ENCODE results near the gene SHC2. TPM values are rescaled to one million over a fixed set of nuclear protein-coding genes. Genes with fewer than 3 reads are reported as not detected.

Gene SHC2
- polyA plus RNA-seq, 1 donor (not counting 4 experiments of a cell fraction or from before 2014, with no cell fraction given) = 2.5 TPM

DNA sequence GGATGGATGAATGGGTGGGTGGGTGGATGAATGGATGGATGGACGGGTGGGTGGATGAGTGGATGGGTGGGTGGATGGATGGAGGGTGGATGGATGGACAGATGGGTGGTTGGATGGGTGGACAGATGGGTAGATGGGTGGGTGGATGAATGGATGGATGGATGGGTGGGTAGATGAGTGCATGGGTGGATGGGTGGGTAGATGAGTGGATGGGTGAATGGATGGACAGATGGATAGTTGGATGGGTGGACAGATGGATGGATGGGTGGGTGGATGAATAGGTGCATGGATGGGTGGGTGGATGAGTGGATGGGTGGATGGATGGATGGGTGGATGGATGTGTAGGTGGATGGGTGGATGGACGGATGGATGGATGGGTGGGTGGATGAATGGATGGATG, 17.8 kb downstream of the SHC2 start:
- Histone ChIP-seq H3K4me3 (ENCODE audit: control insufficient read depth in 2 of 3, extremely low read depth in 1 of 3, insufficient read depth in 2 of 3, low read depth in 1 of 3, low read length in 3 of 3) (no peak overlapping the region), H3K4me1 (ENCODE audit: control insufficient read depth, extremely low read depth, insufficient read depth, low read length) (no peaks in the 10 kb centered on the region), H3K27ac (ENCODE audit: control insufficient read depth, insufficient read depth, low read length) (no peak overlapping the region), H3K4me2 (ENCODE audit: control insufficient read depth, extremely low read depth, insufficient read depth, low read depth, low read length) (no peak overlapping the region), H3K9ac (ENCODE audit: control insufficient read depth, extremely low read depth, insufficient read depth, low read length) (no peak overlapping the region), H4K20me1 (ENCODE audit: control insufficient read depth, extremely low read depth, insufficient read depth, low read length) (no peaks in the 10 kb centered on the region), H3K9me1 (ENCODE audit: control insufficient read depth, extremely low read depth, insufficient read depth, low read length) (no peaks in the 10 kb centered on the region), H3K27me3 (ENCODE audit: control insufficient read depth, extremely low read depth, insufficient read depth, low read length) (no peaks in the 10 kb centered on the region), H2AFZ (ENCODE audit: control insufficient read depth, low read length) (no peak overlapping the region), H3K79me2 (ENCODE audit: control insufficient read depth, insufficient read depth, low read length) (no peaks in the 10 kb centered on the region), H3K9me3 (ENCODE audit: control insufficient read depth, low read depth, low read length) (peaks cover 7% of the 10 kb centered on the region), H3K36me3 (ENCODE audit: control insufficient read depth in 2 of 2, extremely low read depth in 1 of 2, insufficient read depth in 2 of 2, low read length in 2 of 2) (no peaks in the 10 kb centered on the region)
- dilution Hi-C loops (cut with MboI; ENCODE audit: extremely low pct_ligation_motif_present, low sequenced_read_pairs) = no loop called here
- no peak for FAIRE-seq
- DNase-seq (ENCODE audit: low read depth, low spot score) = no peak
- TF ChIP-seq EZH2 (IDR thresholded peaks at IDR 0.05; ENCODE audit: low read length) = no peak
- TF ChIP-seq, protein P1, sequence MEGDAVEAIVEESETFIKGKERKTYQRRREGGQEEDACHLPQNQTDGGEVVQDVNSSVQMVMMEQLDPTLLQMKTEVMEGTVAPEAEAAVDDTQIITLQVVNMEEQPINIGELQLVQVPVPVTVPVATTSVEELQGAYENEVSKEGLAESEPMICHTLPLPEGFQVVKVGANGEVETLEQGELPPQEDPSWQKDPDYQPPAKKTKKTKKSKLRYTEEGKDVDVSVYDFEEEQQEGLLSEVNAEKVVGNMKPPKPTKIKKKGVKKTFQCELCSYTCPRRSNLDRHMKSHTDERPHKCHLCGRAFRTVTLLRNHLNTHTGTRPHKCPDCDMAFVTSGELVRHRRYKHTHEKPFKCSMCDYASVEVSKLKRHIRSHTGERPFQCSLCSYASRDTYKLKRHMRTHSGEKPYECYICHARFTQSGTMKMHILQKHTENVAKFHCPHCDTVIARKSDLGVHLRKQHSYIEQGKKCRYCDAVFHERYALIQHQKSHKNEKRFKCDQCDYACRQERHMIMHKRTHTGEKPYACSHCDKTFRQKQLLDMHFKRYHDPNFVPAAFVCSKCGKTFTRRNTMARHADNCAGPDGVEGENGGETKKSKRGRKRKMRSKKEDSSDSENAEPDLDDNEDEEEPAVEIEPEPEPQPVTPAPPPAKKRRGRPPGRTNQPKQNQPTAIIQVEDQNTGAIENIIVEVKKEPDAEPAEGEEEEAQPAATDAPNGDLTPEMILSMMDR (optimal IDR thresholded peaks at IDR 0.05 in 1 of 3, IDR thresholded peaks at IDR 0.05 in 1 of 3, conservative IDR thresholded peaks at IDR 0.05 in 1 of 3; ENCODE audit: extremely low read depth in 1 of 3, insufficient read depth in 2 of 3, low read length in 3 of 3) = no peak

DNA sequence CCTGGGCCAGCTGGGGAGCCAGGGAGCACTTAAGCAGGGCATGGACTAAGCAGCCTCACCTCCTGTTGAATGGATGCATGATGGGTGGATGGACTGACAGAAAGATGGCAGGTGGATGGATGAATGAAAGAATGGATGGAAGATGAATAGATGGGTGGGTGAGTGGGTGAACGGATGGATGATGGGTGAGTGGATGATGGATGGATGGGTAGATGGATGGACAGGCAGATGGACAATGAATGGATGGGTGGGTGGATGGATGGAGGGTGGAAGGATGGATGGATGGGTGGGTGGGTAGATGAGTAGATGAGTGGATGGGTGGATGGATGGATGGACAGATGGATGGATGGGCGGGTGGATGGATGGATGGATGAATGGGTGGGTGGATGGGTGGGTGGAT, 18.7 kb downstream of the SHC2 start:
- Histone ChIP-seq H3K27ac (ENCODE audit: control insufficient read depth, insufficient read depth, low read length) (no peak overlapping the region), H2AFZ (ENCODE audit: control insufficient read depth, low read length) (no peak overlapping the region), H3K4me2 (ENCODE audit: control insufficient read depth, extremely low read depth, insufficient read depth, low read depth, low read length) (no peak overlapping the region), H3K9me1 (ENCODE audit: control insufficient read depth, extremely low read depth, insufficient read depth, low read length) (no peaks in the 10 kb centered on the region), H3K79me2 (ENCODE audit: control insufficient read depth, insufficient read depth, low read length) (no peaks in the 10 kb centered on the region), H3K9me3 (ENCODE audit: control insufficient read depth, low read depth, low read length) (peaks cover 7% of the 10 kb centered on the region), H3K36me3 (ENCODE audit: control insufficient read depth in 2 of 2, extremely low read depth in 1 of 2, insufficient read depth in 2 of 2, low read length in 2 of 2) (no peaks in the 10 kb centered on the region), H3K4me1 (ENCODE audit: control insufficient read depth, extremely low read depth, insufficient read depth, low read length) (no peaks in the 10 kb centered on the region), H4K20me1 (ENCODE audit: control insufficient read depth, extremely low read depth, insufficient read depth, low read length) (no peaks in the 10 kb centered on the region), H3K9ac (ENCODE audit: control insufficient read depth, extremely low read depth, insufficient read depth, low read length) (no peak overlapping the region), H3K27me3 (ENCODE audit: control insufficient read depth, extremely low read depth, insufficient read depth, low read length) (no peaks in the 10 kb centered on the region), H3K4me3 (ENCODE audit: control insufficient read depth in 2 of 3, extremely low read depth in 1 of 3, insufficient read depth in 2 of 3, low read depth in 1 of 3, low read length in 3 of 3) (no peak overlapping the region)
- TF ChIP-seq, protein P1 (optimal IDR thresholded peaks at IDR 0.05 in 1 of 3, IDR thresholded peaks at IDR 0.05 in 1 of 3, conservative IDR thresholded peaks at IDR 0.05 in 1 of 3; ENCODE audit: extremely low read depth in 1 of 3, insufficient read depth in 2 of 3, low read length in 3 of 3) = no peak
- TF ChIP-seq EZH2 (IDR thresholded peaks at IDR 0.05; ENCODE audit: low read length) = no peak
- DNase-seq (ENCODE audit: low read depth, low spot score) (no peak), FAIRE-seq (no peak)
- dilution Hi-C loops (cut with MboI; ENCODE audit: extremely low pct_ligation_motif_present, low sequenced_read_pairs) = no loop called here
